Measurements from ENCODE around the gene SLC22A3.
"Not testable (repeated sequence)": the region's sequence is repeated elsewhere in the genome, so short reads cannot be mapped to it uniquely, and the experiment has no call there.

Gene SLC22A3

DNA sequence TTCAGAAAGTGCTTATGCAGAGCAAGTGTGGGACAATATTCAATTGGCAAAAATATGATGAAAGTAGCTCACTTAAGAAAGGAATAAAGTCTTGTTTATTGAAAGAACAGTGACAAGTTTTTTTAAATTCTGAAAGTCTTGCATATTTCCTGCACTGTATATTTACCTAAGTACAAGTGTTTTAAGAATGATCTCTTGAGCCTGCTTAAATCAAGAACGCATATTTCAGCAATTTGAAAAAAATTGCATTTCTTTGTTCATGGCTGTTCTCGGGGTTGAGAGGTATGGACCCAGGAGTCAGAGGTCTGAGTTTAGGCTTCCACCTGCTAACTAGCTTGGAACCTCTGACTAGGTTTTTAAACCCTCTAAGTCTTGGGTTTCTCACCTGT lies 27.4 kb downstream of the SLC22A3 start:
- DNase-seq = no peak

DNA sequence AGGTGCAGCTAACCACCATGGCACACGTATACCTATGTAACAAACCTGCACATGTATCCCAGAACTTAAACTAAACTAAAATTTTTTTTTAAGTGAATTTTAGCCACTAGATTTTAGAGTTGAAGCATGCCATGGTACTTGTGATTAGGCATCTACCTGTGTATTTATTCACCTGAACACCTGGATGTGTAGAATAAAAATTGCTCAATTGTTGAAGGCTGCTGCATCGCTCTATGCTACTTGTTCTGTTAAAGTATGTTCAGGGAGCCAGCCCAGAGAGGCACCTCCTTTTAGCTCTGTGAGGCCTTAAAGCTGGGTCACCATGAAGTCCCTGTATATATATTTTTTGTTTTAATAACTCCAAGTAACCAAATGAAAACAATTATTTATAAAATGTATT lies 28.3 kb downstream of the SLC22A3 start:
- DNase-seq = no peak

DNA sequence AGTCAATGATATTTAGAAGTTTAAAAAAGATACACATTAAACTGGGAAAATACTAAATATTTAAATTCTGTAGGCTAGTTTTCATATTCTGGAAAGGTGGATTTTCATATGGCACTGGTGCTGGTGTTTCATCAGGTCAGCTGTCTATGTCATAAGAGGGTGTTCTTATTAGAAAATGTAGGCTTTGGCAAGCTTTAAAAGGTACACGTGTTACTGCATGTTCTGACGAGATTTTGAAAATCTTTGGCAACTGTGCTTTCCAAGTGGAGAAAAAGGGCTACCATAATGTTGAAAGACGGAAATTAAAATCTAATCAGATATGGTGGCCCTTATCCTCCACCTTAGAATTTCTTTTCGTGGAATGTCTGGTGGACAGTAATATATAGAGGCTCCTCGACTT lies 30.0 kb downstream of the SLC22A3 start:
- no peak for DNase-seq

DNA sequence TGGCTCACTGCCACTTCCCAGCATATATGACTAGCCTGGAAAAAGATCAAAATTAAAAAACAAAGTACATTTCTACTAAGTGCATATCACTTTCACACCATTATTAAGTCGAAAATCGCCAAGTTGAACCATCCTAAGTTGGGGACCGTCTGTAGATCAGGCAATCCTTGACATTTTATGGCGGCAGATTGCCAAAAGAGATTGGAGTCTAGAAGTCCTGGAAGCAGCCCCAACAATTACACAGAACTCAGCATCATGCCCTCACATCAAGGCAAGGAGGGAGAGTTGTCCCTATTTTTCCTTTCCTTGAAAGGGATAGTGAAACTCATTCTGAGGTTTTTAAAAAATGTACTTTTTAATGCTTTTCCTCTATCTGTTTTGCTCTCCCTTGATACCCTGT lies 30.7 kb downstream of the SLC22A3 start:
- no peak for DNase-seq

DNA sequence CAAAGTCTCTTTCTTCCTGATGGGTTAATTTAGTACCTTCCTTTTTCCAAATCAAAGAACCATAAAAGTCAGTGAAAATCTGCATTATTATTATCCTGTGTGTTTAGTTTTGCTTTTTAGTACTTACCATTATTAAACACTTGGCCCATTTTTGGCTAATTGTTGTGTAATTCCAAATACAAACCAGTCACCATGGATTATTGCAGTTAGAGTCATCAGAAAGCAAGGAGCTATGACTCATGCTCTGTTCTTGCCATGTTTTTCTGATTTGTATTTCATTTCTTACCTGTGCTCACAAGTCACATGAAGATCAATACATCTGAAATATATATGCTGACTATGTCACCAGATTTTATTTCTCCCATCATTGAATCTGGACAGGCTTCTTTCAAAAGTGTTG lies 31.3 kb downstream of the SLC22A3 start:
- no peak for DNase-seq

DNA sequence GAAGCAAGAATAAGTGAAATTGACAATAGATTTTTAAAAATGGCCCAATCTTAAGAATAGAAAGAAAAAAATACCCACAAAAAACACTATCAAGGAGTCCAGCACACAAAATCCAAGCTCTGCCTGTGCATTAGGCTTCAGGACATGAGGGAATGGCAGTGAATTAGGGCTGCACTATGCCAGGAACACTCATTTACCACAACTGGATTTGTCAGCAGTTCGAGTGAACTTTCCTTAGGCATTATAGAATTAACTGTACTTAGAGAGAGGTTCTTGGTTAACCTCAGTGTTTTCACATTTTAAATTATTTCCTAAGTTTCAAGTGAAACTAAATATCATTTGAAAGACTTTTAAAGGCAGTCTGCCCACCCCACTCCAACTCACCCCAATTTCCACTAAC lies 34.8 kb downstream of the SLC22A3 start:
- DNase-seq = no peak

DNA sequence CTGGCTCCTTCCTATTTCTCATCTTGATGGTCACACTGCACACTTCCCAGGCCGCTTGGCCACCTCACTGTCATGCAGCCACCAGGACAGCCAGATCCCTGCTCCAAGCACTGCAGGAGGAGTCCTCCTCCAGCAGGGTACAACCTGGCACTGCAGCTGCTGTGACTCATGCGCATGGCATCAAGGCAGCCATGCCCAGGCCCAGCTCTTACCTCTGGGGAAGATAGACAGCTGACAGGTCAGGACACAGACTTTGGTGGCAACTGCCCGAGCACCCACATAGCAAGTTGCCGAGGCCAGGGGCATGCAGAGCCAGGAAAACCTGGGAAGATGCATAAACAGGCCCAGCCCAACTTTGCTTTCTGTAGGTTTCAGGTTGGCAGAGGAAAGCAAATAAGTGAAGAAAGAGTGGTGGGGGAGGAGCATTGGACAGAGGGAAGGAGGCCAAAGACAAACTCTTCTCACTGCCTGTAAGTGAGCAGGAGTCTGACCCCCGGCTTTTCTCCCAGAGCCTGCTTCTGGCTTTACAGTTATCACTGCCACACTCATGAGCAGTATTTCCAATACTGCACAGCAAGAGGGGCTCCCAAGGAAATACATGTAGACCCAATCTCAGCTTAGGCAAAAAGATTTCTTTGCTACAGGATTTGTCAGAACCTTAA lies 38.8 kb downstream of the SLC22A3 start:
- no peak for DNase-seq

DNA sequence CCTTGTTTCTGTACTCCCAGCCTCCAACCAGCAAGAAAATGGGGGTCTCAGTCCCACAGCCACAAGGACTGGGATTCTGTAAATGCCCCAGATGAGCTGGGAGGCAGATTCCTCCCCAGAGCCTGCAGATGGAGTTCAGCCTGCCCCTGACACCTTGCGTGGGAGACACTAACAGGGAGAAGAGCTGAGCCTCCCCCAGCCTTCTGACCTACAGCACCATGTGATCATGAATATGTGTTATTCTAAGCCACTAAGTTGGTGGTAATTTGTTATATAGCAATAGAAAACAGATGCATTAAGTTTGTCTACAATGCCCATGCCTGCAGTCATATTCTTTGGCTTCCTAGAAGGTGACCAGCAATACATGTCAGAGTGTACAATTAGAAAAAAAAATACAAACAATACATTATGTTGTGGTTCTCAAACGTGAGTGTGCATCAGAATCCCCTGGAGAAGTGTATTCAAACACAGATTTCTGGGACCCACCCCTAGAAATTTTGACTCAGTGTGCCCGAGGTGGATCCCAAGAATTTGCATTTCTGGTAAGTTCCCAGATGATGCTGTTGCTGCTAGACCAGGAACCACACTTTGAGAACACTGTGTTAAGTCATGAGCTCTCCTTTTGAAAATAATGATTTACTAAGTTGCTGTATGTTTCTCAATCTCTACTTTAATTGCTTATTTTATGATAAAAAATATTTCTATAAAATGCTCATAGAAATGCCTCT lies 39.9 kb downstream of the SLC22A3 start:
- DNase-seq = no peak

DNA sequence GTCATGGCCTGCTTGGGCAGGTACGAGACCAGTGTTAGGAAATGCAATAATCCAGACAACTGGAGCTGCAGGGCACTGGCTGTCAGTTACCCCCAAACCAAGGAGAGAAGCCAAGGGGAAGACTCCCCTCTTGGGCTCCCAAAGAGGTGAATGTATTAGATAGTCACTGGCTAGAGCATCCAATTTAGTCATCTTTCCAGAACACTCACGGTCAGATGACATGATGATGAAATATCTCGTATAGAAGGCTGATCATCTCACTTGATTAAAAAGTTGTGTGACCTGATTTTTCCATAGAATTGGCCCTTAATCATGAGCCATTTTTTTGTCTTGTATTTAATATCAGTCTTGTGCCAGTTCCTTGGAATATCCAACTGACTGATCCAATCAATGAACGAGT lies 40.7 kb downstream of the SLC22A3 start:
- no peak for DNase-seq

DNA sequence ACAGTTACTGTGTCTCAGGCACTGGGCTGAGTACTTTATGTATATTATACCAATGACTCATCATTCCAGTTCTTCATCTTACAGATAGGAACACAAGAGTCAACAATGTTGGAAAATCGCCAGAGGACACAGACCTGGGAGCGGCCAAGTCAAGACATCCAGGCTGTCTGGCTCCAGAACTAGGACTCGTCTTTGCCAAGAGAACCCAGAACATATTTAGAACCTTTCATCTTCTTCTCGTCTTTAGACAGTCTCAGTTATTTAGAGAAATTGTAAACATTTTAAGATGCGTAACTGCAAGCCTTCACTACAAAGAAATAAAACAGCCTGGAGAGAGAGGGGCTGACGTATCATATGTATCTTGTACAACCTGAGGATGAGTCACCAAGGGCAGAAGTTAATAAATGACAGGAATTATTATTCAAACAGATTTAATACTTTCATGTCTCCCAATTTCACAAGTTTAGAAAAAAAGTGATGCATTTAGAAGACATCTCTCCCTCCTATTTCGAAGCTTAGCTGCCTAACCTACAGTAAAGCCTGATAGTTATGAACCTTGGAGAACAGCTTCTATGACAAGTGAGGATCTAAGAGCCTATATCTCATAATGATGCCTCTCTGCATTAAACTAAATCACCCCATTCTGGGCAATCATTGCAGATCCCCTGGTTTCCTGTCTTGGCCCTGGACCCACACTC lies 43.4 kb downstream of the SLC22A3 start:
- DNase-seq = no peak

DNA sequence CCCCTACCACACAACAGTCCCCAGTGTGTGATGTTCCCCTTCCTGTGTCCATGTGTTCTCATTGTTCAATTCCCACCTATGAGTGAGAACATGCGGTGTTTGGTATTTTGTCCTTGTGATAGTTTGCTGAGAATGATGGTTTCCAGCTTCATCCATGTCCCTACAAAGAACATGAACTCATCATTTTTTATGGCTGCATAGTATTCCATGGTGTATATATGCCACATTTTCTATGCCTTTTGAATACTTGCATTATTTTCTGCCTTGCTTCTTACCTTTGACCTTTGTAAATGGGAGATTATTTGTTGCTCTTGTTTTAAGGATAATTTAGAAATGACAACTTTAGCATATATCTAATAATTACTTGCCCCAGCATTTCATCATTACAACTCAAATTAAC lies 45.3 kb downstream of the SLC22A3 start:
- DNase-seq = not testable (repeated sequence)

DNA sequence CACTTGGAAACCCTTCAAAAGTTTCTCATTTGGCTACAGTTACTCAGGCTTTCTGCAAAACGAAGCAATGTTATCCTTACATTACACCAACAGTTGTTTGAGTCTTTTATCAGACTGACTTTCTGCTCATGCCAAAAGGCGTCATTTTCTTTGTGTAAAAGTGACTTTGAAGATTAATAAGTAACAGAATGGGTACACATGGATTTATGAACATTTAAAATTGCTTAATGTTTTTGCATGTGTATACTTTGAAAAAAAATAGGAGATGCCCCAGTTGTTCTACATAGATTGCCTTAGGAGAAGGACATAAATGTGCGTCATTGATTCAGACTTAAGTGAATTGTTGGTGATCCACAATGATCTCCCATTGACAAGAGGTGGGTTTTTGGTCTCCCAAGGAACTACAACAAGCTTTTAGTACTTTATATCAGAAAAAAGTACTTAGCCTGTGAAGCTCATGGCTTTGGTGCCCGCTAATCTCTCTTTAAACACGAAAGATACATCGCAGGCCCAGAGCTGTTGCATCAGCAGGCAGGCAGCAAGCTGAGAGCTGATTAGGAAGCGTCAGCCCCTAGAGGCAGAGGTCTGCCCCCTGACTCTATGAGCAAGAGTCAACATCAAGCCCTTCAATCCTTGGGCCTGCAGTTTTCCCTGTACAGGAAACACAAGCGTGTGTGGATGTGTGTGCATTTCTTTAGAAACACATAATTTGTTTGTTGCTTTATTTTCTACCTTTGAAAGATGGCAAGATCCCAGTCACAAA lies 45.9 kb downstream of the SLC22A3 start:
- no peak for DNase-seq

DNA sequence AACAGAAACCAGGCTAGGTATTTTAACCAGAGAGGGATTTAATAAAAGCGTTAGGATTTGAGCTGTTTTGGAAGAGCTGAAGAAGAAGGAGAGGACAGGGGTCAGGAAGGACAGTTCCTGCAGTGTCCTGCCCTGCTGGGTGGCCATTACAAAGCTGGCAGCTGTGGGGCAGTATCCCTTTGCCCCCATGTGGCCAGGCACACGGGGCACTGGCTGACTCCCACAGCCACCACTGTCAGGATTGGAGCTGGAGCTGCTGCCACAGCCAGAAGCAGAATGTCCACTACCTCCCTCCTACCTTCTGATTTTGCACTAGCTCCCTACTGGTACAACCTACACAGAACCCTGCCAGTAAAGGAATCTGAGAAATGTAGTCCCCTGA lies 46.5 kb downstream of the SLC22A3 start:
- DNase-seq = no peak

DNA sequence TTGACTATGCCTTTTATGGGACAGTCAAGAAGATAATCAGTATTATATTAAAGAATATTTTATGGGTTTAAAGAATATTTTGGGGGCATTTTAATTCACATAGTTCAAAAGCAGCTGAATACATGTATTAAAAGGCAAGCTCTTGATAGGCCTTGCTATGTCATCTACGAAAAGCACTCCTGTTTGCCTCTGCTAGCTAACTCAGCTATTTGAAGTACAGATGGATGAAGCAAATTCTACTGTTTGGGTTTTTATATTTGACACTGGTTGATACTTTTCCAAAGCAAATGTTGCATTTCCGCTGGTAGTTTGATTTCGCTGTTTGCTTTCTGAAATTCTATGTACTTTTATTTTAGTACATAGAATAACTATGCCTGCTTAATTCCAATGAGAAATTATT lies 47.0 kb downstream of the SLC22A3 start:
- DNase-seq = no peak

DNA sequence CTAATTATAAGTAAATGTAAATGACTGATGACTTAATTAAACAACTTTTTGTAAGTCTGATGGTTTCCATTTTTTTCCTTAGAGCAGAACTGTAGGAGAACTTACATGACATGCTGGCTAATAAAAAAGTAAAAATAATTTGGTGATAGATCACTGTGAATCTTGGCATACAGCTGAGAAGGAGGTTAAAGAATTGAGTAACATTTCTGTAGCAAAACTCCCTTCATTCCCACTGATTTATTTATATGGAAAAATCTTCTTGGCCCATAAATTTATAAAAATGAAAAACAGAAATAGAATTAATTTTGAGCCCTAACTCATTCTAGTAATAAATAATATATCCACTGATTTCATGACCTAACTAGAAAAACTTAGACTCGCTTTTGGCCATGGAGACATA lies 48.1 kb downstream of the SLC22A3 start:
- no peak for DNase-seq

DNA sequence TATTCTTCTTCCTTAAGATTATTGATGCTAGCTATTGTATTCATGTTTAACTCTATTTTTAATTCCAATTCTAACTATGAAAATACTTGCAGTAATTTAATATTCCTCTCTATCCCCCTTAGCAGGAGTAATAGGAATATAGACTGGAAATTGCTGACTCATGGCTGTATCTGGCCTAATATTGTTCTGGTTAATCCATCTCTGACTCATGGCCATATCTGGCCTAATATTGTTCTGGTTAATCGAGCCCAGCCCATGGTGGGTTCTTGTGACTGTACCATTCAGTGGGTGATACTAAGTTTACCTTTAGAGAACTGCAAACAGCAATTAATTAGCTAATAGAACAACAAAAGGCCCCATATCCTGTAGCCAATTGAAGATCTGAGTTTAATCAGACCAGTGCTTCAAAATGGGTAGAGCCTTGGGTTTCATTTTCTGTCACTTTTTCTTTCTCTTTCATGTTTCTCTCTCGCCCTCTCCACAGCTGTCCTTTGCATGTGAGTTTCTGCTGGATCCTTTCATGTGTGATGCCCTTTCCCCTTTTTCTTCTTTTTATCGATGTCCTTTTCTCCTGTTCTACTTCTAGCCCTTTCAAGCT lies 50.6 kb downstream of the SLC22A3 start:
- no peak for DNase-seq

DNA sequence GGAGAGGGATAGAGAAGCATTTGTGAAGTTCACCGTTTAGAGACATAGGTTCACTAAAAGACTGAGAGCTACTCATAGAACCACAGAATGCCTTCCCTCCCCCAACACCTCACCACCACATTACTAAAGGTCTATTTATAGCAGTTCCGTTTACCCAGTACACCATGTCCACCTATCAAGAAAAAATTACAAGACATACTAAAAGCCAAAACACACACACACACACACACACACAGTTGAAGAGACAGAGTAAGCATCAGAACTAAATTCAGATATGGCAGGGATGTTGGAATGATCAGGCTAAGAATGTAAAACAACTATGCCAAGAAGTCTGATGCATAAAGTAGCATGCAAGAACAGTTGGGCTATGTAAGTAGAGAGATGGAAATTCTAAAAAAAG lies 52.3 kb downstream of the SLC22A3 start:
- no peak for DNase-seq

DNA sequence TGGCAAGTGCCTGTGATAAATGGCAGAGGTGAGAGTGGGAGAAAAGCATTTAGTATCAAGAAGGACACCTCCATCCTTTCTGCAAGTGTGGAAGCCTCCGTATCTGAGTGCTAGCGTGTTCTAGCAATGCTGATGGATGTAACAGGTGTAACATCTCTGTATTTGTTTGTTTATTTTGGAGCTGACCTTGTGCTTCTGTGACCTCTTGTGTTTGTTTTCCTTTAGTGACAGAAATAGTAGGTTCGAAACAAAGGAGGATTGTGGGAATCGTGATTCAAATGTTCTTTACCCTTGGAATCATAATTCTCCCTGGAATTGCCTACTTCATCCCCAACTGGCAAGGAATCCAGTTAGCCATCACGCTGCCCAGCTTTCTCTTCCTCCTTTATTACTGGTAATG lies 60.4 kb downstream of the SLC22A3 start:
- no peak for DNase-seq

DNA sequence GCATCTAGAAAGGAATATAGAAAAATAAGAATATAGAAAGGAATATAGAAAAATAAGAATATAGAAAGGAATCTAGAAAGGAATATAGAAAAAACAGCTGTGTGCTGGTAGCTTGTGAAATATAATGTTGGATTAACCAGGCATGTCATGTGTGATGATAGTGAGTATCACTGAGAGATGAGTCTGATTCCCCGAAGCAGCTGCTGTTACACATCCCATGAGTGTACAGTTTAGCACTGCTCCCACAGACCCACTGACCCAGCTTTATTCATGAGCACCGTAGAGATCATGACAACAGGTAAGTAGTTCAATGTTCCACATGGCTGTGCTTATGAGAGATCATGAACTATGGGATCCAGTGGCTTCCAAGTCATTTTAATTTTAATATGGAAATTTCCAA lies 64.8 kb downstream of the SLC22A3 start:
- DNase-seq = no peak

DNA sequence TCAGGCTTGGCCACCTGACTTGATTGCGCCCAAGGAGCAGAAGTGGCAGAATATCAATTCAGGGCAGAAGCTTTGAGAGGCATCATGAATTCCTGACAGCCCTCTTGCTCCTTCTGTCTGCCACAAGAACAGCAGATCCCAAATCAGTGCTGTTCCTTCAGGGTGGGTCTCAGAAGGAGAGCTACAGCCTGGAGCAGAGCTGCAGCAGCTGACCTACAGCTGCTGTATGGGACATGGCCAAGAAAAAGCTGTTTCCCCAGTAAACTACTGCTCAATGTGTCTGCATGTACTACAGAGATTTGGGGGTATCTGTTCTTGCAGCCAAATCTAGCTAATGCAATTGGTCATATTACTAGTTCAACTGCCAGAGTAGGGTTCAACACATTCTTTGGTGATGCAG lies 69.0 kb downstream of the SLC22A3 start:
- no peak for DNase-seq

DNA sequence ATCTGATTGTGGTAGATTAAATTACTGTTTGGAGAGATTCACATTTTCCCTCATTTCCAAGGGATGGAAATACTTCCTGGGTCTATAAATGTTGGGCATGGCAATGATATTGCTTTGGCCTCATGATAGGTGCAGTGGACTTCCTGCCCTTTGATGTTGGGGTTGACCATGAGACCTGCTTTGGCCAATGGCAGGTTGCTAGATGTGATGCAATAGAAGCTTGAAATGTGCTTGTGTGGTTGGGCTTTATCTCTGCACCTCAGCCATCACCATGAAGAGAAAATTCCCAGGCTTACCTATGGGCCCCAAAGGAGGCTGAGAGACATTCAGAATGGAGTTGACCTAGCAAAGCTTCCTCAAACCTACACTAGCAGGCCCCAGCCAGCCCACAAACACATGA lies 69.4 kb downstream of the SLC22A3 start:
- DNase-seq = no peak

DNA sequence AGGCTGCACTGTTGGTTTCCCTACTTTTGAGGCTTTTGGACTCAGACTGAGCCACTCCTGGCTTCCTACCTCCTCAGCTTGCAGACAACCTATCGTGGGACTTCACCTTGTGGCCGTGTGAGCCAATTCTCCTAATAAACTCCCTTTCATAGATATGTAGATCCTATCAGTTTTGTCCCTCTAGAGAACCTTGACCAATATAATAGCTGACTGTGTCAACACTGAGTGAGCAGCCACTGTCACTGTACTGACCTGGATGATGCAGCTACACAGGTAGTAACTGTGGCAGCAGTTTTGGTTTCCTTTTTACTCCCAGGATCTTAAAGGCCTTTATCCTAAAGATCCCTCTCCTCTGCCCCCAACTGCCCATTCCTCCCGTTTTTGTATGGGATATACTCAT lies 70.2 kb downstream of the SLC22A3 start:
- no peak for DNase-seq

DNA sequence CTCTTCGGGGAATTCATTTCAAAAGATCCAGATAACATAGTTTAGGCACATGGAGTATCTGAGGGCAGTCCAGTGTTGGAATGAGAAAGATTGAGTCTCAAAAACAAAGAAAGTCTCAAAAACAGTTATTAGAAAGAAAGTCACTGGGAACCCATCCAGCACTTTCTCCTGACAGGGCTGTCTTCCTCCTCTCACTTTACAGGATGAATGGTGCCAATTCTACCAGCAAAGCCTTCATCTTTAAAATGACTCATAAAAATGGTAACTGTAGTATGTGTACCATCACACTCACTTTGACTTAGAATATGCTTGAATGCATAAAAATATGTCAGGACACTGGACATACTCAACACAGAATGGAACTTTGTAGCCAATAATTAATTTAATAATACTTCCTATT lies 71.3 kb downstream of the SLC22A3 start:
- DNase-seq = no peak
